Measurements from ENCODE around the gene AGO3. TPM values are rescaled to one million over a fixed set of nuclear protein-coding genes. Genes with fewer than 3 reads are reported as not detected.

The AGO3 gene
- 27.9 and 29.2 TPM in 2 replicates for total RNA-seq
- long read RNA-seq, full-length matches to known transcripts, result 13 of 26 reads
- long read RNA-seq, partial matches to known transcripts, result 3 of 26 reads
- long read RNA-seq, other reads (novel, unspliced or antisense), result 10 of 26 reads

GRCh38 chr1:35930593-35931445 is at the start of gene AGO3:
Gene AGO3, plus strand, starts transcription at chr1:35931105. Its CDS starts 322 bp downstream, at chr1:35931427.
- no peaks in the 10 kb centered on the region for H3K27me3 Mint-ChIP-seq (ENCODE audit: low read depth)
- TF ChIP-seq CTCF (conservative IDR thresholded peaks at IDR 0.05), result no peak
- peak within 1 kb of the TSS; percentile 91 for H3K27ac Mint-ChIP-seq (ENCODE audit: unreplicated experiment)
- peak; percentile 69 for DNase-seq (ENCODE audit: low read depth, low spot score)
- H3K4me3 Mint-ChIP-seq, result peak within 1 kb of the TSS; percentile 95
- H3K9me3 Mint-ChIP-seq, result no peaks in the 10 kb centered on the region
- H3K4me1 Mint-ChIP-seq, result peaks cover 44% of the 10 kb centered on the region
- H3K36me3 Mint-ChIP-seq (ENCODE audit: low read depth), result no peaks in the 10 kb centered on the region

GRCh38 chr1:35881850-35882273 is 49.0 kb upstream of the AGO3 start:
- no peaks in the 10 kb centered on the region for H3K9me3 Mint-ChIP-seq
- no peak overlapping the region for H3K27ac Mint-ChIP-seq (ENCODE audit: unreplicated experiment)
- H3K4me1 Mint-ChIP-seq, result peaks cover 36% of the 10 kb centered on the region

GRCh38 chr1:35882586-35882944 is 48.3 kb upstream of the AGO3 start:
- Mint-ChIP-seq H3K36me3 (ENCODE audit: low read depth) (no peaks in the 10 kb centered on the region), H3K9me3 (no peaks in the 10 kb centered on the region), H3K27ac (ENCODE audit: unreplicated experiment) (no peak overlapping the region), H3K27me3 (ENCODE audit: low read depth) (no peaks in the 10 kb centered on the region), H3K4me1 (peaks cover 43% of the 10 kb centered on the region), H3K4me3 (peak overlapping the region; percentile 48)
- no peak for TF ChIP-seq CTCF (conservative IDR thresholded peaks at IDR 0.05)
- no peak for DNase-seq (ENCODE audit: low read depth, low spot score)

More at GRCh38 chr1:35881850-35882273, 49.0 kb upstream of the AGO3 start:
- Mint-ChIP-seq H3K4me3 (peak overlapping the region; percentile 48), H3K36me3 (ENCODE audit: low read depth) (no peaks in the 10 kb centered on the region), H3K27me3 (ENCODE audit: low read depth) (no peaks in the 10 kb centered on the region)
- no peak for DNase-seq (ENCODE audit: low read depth, low spot score)
- TF ChIP-seq CTCF (conservative IDR thresholded peaks at IDR 0.05), result no peak

GRCh38 chr1:35882945-35883634 is 47.8 kb upstream of the AGO3 start, which contains the start of gene AGO1:
Gene AGO1, plus strand, starts transcription at chr1:35883209. Its CDS starts 213 bp downstream, at chr1:35883422.
- Mint-ChIP-seq H3K36me3 (ENCODE audit: low read depth) (no peaks in the 10 kb centered on the region), H3K4me3 (peak within 1 kb of the TSS; percentile 97), H3K9me3 (no peaks in the 10 kb centered on the region), H3K27me3 (ENCODE audit: low read depth) (no peaks in the 10 kb centered on the region), H3K27ac (ENCODE audit: unreplicated experiment) (peak within 1 kb of the TSS; percentile 85), H3K4me1 (peaks cover 48% of the 10 kb centered on the region)
- TF ChIP-seq CTCF (conservative IDR thresholded peaks at IDR 0.05), result peak; percentile 97
- peak; percentile 98 for DNase-seq (ENCODE audit: low read depth, low spot score)

- TF ChIP-seq CTCF (conservative IDR thresholded peaks at IDR 0.05), result no peak
- Mint-ChIP-seq H3K27ac (ENCODE audit: unreplicated experiment) (peak overlapping the region; percentile 85), H3K27me3 (ENCODE audit: low read depth) (no peaks in the 10 kb centered on the region), H3K9me3 (no peaks in the 10 kb centered on the region), H3K4me3 (peak overlapping the region; percentile 97), H3K4me1 (peaks cover 48% of the 10 kb centered on the region), H3K36me3 (ENCODE audit: low read depth) (peaks cover 2% of the 10 kb centered on the region)
- peak; percentile 37 for DNase-seq (ENCODE audit: low read depth, low spot score)
Observed at GRCh38 chr1:35883635-35884101, 47.2 kb upstream of the AGO3 start.
